ENCODE data around the gene BOLA1. TPM values are rescaled to one million over a fixed set of nuclear protein-coding genes. Genes with fewer than 3 reads are reported as not detected.

BOLA1 gene
- total and polyA plus RNA-seq, 2 of the 13 experiments (the other 11 are each of a cell fraction or from before 2014, with no cell fraction given): 3.2 to 4.2 TPM

DNA sequence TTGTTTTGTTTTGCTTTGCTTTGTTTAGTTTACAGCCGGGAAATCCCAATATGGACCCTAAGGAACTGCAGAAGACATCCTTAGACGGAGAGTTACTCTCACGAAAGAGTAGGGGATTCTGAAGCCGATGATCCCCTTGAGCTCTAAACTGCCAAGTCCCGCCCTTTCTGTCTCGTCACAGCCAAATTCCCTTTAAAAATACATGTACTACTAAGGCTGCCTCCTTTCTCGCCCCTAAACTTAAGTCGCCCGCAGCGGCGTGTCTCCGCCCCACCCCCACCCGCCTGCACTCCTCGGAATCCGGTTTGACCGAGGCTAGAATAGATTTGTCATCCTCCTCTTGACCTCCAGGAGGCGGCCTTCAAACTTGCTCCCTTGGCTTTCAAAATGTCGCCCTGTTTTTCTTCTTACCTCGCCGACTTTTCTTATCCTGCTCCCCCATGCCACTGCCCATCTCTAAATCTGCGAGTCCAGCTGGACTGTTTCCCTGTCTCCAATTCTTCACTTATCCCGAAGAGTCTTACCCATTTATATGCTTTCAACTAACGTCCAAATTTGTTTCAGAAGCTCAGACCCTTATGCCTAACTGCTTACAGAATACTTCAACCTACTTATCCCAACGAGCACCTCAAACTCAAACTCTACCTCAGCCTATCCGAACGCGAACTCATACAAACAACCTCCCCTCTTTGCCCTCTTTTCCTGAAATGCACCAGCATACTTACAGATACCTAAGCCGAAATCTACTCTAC lies 10.9 kb upstream of the BOLA1 start (continued):
- TF ChIP-seq, protein P1, sequence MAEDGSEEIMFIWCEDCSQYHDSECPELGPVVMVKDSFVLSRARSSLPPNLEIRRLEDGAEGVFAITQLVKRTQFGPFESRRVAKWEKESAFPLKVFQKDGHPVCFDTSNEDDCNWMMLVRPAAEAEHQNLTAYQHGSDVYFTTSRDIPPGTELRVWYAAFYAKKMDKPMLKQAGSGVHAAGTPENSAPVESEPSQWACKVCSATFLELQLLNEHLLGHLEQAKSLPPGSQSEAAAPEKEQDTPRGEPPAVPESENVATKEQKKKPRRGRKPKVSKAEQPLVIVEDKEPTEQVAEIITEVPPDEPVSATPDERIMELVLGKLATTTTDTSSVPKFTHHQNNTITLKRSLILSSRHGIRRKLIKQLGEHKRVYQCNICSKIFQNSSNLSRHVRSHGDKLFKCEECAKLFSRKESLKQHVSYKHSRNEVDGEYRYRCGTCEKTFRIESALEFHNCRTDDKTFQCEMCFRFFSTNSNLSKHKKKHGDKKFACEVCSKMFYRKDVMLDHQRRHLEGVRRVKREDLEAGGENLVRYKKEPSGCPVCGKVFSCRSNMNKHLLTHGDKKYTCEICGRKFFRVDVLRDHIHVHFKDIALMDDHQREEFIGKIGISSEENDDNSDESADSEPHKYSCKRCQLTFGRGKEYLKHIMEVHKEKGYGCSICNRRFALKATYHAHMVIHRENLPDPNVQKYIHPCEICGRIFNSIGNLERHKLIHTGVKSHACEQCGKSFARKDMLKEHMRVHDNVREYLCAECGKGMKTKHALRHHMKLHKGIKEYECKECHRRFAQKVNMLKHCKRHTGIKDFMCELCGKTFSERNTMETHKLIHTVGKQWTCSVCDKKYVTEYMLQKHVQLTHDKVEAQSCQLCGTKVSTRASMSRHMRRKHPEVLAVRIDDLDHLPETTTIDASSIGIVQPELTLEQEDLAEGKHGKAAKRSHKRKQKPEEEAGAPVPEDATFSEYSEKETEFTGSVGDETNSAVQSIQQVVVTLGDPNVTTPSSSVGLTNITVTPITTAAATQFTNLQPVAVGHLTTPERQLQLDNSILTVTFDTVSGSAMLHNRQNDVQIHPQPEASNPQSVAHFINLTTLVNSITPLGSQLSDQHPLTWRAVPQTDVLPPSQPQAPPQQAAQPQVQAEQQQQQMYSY (CRISPR knock-in tag; IDR thresholded peaks at IDR 0.05): no peak
- TF ChIP-seq CCDC6 (CRISPR knock-in tag; IDR thresholded peaks at IDR 0.05) (no peak; the same call in 1 of the 2 replicates), CHCHD3 (CRISPR knock-in tag; IDR thresholded peaks at IDR 0.05) (no peak), ZNF777 (CRISPR knock-in tag; IDR thresholded peaks at IDR 0.05) (no peak; the same call in 1 of the 2 replicates), ZNF891 (CRISPR knock-in tag; IDR thresholded peaks at IDR 0.05) (no peak), TBL1XR1 (IDR thresholded peaks at IDR 0.05; ENCODE audit: borderline replicate concordance, low read length, partially characterized antibody) (no peak), ZNF317 (CRISPR knock-in tag; IDR thresholded peaks at IDR 0.05) (0 out of 2 replicates have a peak, but pooled peaks have one; percentile 55), SNRNP70 (IDR thresholded peaks at IDR 0.05; ENCODE audit: low read depth, low read length) (no peak), PHF5A (CRISPR knock-in tag; IDR thresholded peaks at IDR 0.05; ENCODE audit: low read depth, unreplicated experiment) (no peak), CBX5 (CRISPR knock-in tag; IDR thresholded peaks at IDR 0.05; ENCODE audit: borderline replicate concordance) (peak; percentile 16; the same call in 1 of the 2 replicates)
- TF ChIP-seq, protein P2, sequence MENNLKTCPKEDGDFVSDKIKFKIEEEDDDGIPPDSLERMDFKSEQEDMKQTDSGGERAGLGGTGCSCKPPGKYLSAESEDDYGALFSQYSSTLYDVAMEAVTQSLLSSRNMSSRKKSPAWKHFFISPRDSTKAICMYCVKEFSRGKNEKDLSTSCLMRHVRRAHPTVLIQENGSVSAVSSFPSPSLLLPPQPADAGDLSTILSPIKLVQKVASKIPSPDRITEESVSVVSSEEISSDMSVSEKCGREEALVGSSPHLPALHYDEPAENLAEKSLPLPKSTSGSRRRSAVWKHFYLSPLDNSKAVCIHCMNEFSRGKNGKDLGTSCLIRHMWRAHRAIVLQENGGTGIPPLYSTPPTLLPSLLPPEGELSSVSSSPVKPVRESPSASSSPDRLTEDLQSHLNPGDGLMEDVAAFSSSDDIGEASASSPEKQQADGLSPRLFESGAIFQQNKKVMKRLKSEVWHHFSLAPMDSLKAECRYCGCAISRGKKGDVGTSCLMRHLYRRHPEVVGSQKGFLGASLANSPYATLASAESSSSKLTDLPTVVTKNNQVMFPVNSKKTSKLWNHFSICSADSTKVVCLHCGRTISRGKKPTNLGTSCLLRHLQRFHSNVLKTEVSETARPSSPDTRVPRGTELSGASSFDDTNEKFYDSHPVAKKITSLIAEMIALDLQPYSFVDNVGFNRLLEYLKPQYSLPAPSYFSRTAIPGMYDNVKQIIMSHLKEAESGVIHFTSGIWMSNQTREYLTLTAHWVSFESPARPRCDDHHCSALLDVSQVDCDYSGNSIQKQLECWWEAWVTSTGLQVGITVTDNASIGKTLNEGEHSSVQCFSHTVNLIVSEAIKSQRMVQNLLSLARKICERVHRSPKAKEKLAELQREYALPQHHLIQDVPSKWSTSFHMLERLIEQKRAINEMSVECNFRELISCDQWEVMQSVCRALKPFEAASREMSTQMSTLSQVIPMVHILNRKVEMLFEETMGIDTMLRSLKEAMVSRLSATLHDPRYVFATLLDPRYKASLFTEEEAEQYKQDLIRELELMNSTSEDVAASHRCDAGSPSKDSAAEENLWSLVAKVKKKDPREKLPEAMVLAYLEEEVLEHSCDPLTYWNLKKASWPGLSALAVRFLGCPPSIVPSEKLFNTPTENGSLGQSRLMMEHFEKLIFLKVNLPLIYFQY (CRISPR knock-in tag; IDR thresholded peaks at IDR 0.05; ENCODE audit: borderline replicate concordance): no peak
- TF ChIP-seq, protein P3, sequence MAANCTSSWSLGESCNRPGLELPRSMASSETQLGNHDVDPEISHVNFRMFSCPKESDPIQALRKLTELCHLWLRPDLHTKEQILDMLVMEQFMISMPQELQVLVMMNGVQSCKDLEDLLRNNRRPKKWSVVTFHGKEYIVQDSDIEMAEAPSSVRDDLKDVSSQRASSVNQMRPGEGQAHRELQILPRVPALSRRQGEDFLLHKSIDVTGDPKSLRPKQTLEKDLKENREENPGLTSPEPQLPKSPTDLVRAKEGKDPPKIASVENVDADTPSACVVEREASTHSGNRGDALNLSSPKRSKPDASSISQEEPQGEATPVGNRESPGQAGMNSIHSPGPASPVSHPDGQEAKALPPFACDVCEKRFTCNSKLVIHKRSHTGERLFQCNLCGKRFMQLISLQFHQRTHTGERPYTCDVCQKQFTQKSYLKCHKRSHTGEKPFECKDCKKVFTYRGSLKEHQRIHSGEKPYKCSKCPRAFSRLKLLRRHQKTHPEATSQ (CRISPR knock-in tag; IDR thresholded peaks at IDR 0.05; ENCODE audit: borderline replicate concordance): no peak
- TF ChIP-seq, protein P4, sequence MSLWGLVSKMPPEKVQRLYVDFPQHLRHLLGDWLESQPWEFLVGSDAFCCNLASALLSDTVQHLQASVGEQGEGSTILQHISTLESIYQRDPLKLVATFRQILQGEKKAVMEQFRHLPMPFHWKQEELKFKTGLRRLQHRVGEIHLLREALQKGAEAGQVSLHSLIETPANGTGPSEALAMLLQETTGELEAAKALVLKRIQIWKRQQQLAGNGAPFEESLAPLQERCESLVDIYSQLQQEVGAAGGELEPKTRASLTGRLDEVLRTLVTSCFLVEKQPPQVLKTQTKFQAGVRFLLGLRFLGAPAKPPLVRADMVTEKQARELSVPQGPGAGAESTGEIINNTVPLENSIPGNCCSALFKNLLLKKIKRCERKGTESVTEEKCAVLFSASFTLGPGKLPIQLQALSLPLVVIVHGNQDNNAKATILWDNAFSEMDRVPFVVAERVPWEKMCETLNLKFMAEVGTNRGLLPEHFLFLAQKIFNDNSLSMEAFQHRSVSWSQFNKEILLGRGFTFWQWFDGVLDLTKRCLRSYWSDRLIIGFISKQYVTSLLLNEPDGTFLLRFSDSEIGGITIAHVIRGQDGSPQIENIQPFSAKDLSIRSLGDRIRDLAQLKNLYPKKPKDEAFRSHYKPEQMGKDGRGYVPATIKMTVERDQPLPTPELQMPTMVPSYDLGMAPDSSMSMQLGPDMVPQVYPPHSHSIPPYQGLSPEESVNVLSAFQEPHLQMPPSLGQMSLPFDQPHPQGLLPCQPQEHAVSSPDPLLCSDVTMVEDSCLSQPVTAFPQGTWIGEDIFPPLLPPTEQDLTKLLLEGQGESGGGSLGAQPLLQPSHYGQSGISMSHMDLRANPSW (CRISPR knock-in tag; IDR thresholded peaks at IDR 0.05; ENCODE audit: borderline replicate concordance): no peak
- TF ChIP-seq, protein P5, sequence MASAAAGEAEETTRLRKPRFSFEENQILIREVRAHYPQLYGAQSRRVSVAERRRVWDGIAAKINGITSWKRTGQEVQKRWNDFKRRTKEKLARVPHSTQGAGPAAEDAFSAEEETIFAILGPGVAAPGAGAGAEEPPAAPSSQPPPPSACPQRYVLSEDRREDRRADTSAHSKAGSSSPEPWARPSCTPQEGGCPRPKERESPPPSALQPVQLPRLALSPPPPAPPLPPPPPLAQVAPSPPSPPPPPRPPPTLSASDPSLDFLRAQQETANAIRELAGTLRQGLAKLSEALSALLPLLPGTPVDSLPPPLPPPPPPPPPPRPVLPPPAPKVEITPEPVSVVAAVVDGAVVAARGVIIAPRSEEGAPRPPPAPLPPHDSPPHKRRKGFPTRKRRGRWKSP (CRISPR knock-in tag; IDR thresholded peaks at IDR 0.05): peak; percentile 16; the same call in 1 of the 2 replicates

All from HepG2 (cell line).